Stimulated activated CD4-positive, alpha-beta T cell treated with anti-CD3 and anti-CD28 coated beads, Interleukin-2, amount 100 ng/mL, for 4 hours (primary cell): ENCODE results near the gene LRWD1.
"Not testable (repeated sequence)": the region's sequence is repeated elsewhere in the genome, so short reads cannot be mapped to it uniquely, and the experiment has no call there.

Source experiments
- DNase-seq: peaks from one replicate; pipeline ENCODE4 v3.0.0-alpha.2; 2020; ENCODE audit warnings: low read depth

LRWD1 gene

GRCh38 chr7:102468478-102469350 lies 3.9 kb downstream of the LRWD1 start:
- no peak for DNase-seq

GRCh38 chr7:102469351-102469971 lies 4.7 kb downstream of the LRWD1 start:
- DNase-seq = no peak

DNA sequence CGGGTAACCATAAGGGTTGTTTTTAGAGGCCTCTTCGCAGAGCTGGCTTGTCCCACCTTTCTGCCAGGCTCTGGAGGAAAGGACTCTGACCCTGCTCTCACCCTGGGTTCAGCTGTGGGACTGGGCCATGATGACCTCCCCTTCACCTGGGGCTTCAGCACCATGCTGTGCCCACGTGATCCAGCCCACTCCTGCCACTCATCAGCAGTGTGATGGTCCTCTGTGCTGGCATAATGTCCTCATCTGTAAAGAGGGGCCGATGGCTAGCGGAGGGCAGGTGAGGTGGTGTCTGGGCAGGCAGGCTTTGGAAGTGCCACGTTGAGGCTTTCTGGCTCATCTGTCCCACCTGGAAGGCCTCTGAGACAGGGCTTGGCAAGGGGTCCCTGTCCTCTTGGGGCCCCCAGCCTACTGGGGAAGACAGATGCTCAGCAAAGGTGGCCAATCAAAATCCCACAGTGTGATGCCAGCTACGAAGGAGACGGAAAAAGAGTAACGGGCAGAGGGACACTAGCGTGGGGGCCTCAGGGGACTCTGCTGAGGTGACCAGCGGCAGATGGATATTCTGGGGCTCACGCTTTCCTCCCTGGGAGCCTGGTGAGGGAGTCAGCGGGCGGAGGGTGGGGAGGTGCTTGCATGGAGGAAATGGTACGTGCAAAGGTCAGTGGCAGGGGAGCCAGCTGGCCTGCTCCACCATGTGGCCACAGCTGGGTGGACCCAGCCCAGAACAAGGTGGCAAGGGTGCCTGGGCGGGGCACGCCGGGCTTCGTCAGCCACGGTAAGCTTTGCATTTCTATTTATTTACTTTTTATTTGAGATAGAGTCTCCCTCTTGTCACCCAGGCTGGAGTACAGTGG lies 5.4 kb downstream of the LRWD1 start:
- DNase-seq = no peak

DNA sequence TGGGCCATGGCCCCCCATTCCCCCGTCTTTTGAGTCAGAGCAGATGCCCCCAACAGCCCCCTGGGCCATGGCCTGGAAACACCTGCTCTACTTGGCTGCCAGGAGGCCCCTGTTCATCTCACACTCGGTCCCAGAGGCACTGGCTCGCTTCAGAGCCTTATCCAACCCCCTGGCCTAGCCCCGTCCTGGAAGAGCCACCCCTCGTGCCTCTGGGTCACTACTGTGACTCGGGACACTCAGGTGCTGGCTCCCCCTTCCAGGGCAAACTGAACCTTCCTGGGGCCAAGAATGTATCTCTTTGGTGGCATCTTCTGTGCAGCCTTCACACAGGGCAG lies 7.0 kb downstream of the LRWD1 start:
- no peak for DNase-seq

DNA sequence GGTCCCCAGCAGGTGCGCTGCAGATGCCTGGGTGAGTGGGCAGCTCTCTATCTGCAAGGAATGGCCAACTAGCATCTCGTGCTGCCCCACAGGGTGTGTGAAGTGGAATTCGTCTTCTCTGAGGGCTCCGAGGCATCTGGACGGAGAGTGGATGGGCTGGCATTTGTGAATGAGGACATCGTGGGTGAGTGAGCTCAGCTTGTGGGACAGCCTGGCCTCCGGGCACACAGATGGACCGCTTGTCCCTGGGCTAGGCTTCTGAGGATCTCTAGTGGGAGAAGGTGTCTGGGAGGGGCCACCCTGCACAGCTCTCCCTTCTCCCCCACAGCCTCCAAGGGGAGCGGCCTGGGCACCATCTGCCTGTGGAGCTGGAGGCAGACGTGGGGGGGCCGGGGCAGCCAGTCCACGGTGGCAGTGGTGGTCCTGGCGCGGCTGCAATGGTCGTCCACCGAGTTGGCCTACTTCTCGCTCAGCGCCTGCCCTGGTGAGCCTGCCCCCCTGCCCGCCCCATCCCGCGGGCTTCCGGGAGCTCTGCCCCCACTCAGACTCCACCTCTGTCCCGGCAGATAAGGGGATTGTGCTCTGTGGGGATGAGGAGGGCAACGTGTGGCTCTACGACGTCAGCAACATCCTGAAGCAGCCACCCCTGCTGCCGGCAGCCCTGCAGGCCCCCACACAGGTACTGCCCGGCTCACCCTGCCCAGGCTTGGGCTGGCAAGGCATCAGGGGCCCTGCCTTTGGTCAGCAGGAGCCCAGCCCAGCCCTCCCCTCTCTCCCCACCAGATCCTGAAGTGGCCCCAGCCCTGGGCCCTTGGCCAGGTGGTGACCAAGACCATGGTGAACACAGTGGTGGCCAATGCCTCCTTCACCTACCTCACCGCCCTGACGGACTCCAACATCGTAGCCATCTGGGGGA lies 7.6 kb downstream of the LRWD1 start:
- no peak for DNase-seq

- DNase-seq = no peak
Observed at GRCh38 chr7:102473271-102473991, 8.6 kb downstream of the LRWD1 start.

DNA sequence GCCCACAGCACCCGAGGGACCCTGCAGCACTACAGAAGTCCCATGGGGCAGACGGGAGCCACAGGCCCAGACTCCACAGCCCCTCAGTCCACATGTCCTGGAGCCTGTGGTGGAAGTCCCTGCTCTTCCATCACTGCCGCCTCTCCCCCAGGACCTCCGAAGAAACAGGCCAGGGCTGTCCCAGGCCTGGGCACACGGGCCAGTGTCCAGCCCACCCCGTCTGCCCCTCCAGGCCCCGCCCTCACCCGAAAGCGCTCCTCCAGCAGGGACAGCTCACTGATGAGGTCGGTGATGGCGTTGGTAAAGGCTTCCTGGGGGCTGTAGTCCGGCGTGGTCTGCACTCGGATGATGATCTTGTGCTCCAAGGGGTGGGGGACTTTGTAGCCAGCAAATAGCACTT lies 9.3 kb downstream of the LRWD1 start:
- DNase-seq = not testable (repeated sequence)

DNA sequence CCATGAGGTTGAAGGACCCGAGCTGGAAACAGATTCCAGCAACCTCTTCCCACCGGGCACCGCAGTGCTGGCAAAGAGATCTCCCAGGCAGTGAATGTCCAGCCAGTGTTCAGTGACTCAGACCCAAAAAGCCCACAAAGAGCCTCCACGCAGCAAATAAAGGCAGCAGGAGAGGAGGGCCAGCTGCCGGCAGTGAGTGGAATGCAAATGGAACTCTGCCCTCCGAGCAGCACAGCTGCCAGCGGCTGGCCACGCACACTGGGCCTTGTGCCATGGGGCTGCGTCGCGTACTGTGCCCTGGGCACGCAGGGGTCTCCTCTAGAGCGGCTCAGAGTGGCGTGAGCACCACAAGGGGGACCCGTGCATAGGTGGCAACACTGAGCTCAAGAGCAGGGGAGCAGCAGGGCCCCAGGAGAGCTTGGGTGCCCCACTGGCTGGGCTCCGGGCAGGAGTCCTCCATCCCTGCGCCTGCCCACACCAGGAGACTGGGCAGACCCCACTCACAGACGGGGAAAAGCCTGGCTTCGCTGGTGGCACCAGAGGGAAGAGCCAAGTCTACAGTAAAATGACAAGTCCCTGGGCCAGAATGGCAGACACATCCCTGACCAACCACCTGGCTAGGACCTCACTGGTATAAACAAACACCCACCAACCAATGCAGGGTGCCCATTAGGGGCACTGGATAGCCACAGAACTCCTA lies 10.1 kb downstream of the LRWD1 start:
- DNase-seq = not testable (repeated sequence)

GRCh38 chr7:102478314-102479208 lies 13.8 kb downstream of the LRWD1 start, which contains the start of gene POLR2J:
Gene POLR2J, minus strand, starts transcription at chr7:102478922. Its CDS starts 62 bp downstream, at chr7:102478860.
- peak; percentile 84 for DNase-seq

DNA sequence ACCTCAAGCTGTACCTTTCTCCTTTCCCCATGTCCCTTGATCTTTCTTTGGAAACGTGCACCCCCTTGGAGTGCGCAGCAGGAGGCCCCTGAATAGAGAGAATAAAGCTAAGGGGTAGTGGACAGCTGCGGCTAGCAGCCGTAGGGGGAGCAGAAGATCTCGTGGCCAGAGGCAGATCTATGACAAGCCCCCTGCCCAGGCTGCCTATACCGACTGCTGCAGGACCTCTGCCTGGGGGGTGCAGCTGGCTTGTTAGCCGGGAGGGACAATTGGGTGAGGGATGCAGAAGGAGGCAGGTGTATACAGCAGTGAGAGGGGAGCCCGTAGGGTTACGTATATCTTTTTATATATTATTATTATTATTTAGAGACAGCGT lies 14.4 kb downstream of the LRWD1 start:
- not testable (repeated sequence) for DNase-seq

DNA sequence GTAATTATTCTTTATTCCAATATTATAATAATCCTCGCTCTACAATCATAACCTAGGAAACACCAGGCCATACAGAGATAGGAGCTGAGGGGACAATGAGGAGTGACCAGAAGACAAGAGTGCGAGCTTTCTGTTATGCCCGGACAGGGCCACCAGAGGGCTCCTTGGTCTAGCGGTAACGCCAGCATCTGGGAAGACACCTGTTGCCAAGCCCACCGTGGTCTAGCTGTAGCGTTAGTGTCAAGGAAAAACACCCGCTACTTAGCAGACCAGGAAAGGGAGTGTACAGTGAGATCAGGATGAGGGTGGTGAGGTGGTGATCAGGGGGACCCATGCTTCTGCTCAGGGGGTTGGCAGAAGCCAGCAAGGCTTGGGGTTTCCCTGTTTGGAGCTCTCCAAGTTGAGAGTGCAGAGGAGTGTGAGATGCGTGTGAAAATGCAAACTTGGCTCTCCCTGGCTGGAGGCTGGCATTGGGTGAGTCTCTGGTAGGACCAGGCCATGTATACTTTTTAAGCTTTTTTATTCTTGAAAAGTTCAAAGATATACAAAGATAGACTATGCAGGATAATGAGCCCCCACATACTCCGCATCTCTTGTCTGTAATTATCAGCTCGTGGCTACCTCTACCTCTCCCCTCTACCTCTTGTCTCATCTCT lies 15.3 kb downstream of the LRWD1 start:
- DNase-seq = not testable (repeated sequence)

DNA sequence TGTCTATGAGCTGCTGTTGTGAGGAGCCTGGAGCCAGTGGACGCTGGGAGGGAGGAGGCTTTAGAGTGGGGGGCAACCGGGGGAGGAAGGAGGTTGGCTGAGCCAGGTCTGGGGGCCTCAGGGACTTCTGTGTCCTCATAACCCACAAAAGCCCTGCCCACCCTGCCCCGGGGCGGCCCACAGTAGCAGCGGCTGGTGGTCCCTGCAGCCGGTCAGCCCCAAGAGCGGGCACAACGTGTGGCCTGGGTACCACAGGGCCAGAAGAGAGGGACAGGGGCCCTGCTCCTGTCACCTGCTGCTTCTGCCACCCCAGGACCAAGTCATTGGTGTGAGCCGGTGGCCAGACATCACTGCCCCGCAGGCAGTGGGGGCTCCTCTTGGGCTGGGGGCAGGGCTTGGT lies 17.2 kb downstream of the LRWD1 start:
- DNase-seq = not testable (repeated sequence)

- DNase-seq = not testable (repeated sequence)
Observed at GRCh38 chr7:102484317-102484716, 19.5 kb downstream of the LRWD1 start.

GRCh38 chr7:102490529-102491075 lies 25.8 kb downstream of the LRWD1 start:
- DNase-seq = not testable (repeated sequence)

- not testable (repeated sequence) for DNase-seq
Observed at GRCh38 chr7:102493220-102493935, 28.6 kb downstream of the LRWD1 start.

GRCh38 chr7:102494026-102494425 lies 29.2 kb downstream of the LRWD1 start:
- not testable (repeated sequence) for DNase-seq

DNA sequence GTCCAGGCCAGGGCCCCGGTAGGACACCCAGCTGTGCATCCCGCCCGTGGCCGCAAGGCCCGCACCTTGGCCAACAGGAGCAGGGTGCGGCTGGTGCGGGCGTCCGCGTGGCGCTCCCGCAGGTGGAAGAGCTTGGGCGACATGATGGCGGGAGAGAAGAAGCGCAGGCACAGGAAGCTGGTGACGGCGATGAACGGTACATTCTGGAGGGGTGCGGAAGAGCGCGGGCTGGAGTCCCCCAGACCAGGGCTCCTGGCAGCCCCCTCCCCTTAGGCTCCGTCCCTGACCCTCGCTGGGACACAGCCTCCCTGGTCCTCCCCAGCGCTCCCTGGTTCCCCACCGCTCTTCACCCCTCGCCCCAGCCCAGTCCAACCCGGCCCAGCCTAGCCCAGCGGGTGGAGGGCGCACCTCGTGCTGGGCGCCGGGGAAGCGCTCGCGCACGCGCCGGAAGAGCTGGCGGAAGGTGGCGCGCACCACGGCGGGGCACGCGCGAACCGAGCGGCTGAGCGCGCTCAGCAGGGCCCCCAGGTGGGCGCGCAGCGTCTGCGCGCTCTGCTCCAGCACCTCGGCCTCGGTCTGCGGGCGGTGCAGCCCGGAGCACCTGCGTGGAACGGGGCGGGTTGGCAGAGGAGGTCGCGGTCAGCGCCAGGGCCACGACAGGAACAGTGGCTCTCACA lies 29.8 kb downstream of the LRWD1 start:
- DNase-seq = not testable (repeated sequence)
